ENCODE results near the gene HSPB6. TPM values are rescaled to one million over a fixed set of nuclear protein-coding genes. Genes with fewer than 3 reads are reported as not detected.

The HSPB6 gene
- total RNA-seq: 20.1 and 22.5 TPM in 2 replicates

GRCh38 chr19:35756377-35757230 is at the start of gene HSPB6:
TSS of gene HSPB6 (minus strand) at chr19:35757029. CDS start at chr19:35757008, 21 bp downstream.

DNA sequence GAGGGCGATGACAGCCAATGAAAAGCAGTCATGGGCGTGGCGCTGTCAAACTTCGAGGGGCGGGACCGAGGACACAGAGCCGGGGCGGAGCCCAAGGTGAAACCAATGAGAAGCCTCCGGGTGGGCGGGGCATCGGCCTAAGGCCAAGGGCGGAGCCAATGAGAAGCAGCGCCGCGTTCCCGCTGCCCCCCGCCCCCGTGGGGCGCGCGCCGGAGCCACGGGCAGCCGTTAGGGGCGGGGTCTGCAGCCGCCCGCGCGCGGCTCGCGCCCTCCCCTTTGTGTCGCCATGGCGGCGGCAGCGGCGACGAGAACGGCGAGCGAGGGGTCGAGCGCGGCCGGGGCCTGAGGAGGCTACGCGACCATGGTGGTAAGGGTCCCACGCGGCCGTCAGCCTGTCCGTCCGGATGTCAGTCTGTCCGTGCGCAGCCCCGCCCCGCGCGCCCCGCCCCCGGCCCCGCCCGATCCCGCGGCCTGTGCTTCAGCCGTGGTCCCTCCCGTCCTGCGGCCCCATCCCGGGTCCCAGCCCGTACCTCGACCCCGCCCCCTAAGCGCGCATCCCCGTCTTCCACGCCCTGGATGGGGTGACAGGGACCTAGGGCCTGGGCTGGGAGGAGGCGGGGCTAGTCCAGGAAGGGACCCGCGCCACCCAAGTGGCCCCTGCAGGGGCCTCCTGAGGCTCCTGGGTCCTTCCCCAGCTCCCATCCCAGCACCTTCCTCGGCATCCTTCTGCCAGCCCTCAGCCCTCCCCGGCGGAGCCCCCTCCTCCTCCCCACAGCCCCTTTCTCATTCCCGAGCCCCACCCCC is 18.7 kb upstream of the HSPB6 start, which contains the start of gene ARHGAP33:
Gene ARHGAP33 (plus strand): TSS at position 267 of the 804 bp plus-strand sequence. CDS start 95 bp downstream, at position 362.

DNA sequence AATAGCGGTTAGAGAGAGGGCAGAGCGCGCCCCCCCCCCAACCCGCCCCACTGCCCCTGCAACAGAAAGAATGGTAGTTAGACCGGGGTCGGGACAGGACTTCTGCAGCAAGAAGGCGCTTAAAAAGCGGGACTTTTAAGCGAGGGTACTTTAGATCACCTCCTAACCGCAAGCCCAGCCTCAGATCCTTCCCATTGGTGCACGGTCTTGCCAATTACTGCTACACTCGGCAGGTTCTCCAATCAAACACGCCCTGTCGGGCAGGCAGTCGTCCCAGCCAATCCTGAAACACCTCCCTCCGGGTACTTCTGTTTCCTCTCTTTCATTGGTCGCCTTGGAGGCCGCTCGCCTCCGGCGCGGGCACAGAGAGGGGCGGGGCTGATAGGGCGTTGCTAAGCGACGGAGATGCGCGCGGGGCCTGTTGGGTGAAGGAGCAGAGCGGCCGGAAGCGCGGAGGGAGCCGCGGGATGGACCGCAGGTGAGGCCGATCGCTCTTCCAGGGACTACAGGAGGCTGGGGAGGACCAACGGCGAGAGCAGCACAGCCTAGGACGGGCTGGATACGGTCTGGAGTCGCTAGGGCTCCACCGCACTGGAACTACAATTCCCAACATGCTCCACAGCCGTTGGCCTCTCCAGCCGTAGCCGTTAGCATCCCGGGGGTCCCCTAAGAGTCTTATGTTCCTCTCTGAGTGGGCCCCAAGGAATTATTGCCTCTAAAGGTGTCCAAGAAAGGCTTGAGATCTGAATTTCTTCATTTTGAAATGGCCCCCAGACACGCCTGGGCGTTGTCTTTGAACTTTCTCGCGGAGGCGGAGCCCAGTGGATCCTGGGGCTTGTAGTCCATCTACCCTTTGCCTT is 1.1 kb upstream of the HSPB6 start, which contains the start of gene PROSER3:
Gene PROSER3 (plus strand): TSS at position 428 of the 860 bp plus-strand sequence. CDS start 40 bp downstream, at position 468.

DNA sequence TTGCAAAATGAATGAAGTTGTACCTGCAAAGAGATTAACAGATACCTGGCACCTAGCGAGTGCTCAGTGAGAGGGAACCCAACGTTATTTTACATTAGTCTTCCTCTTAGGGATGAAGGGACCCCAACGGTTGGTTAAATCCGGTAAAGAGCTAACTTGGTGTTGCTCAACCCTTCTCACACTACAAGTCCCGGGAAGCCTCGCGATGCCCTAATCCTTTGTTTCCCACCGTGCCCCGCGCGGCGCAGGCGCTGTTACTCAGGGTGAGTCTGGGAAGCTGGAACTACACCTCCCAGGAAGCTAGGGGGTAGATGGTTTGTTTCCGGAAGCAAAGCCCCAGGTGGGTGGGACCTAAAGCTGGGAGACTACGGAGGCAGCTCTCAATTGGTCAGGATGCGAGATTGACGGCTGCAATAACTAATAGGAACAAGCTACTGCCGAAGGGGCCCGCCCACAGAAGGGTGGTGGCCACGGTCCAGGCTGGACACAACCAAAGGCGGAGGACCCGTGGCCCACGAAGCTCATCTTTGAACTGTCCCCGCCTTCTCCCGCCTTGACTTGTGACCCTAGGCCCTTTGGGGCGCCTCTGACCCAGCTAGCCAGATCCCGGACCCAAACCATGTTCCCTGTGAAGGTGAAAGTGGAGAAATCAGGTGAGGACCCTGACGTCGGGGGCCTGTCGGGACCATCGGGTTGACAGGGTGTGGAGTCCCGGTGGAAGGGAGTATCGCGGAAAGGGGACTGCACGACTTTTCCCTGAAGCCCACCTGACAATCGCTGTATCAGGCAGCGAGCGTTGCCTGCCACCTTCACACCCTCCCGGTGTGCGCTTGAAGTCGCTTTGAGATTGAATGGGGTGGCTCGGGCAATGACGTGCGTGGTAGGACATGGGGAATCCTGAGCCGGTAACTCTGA is 8.5 kb downstream of the HSPB6 start, which contains the start of gene LIN37:
Gene LIN37 (plus strand): TSS at position 471 of the 915 bp plus-strand sequence. CDS start 149 bp downstream, at position 620.

DNA sequence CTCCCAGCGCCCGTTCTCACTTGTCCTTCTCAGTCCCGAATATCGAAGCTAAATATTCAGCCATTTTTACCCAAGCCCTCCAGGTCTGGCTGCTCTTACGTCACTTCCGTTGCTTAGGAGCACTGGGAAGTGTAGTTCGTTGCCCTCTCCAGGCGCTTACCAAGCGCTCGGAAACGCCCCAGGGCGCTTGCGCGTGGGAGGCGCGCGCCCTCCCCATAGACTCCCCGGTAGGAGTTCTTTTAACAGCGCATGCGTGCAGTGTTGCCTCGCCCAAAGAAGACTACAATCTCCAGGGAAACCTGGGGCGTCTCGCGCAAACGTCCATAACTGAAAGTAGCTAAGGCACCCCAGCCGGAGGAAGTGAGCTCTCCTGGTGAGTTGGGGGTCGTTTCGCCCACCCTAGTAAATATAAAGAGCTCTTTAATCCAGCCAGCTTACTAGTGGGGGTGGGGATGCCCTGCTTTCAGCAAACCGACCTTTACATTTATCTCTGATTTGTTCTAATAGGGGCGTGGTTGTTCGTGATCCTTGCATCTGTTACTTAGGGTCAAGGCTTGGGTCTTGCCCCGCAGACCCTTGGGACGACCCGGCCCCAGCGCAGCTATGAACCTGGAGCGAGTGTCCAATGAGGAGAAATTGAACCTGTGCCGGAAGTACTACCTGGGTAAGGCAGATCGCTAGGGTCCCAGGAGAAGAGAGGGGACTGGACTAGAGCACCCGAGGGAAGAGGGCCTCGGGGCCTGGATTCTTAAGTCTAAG is 11.3 kb downstream of the HSPB6 start, which contains the start of the genes PSENEN and U2AF1L4:
Gene PSENEN (plus strand): TSS at position 324 of the 759 bp plus-strand sequence. CDS start 280 bp downstream, at position 604.
Gene U2AF1L4 (minus strand): TSS at position 91 of the 759 bp plus-strand sequence. CDS start 27 bp downstream, at position 64.

GRCh38 chr19:35742121-35742724 is 14.6 kb downstream of the HSPB6 start, which contains the start of gene IGFLR1:
TSS of gene IGFLR1 (minus strand) at chr19:35742452. CDS start at chr19:35741180, 1,272 bp downstream.

DNA sequence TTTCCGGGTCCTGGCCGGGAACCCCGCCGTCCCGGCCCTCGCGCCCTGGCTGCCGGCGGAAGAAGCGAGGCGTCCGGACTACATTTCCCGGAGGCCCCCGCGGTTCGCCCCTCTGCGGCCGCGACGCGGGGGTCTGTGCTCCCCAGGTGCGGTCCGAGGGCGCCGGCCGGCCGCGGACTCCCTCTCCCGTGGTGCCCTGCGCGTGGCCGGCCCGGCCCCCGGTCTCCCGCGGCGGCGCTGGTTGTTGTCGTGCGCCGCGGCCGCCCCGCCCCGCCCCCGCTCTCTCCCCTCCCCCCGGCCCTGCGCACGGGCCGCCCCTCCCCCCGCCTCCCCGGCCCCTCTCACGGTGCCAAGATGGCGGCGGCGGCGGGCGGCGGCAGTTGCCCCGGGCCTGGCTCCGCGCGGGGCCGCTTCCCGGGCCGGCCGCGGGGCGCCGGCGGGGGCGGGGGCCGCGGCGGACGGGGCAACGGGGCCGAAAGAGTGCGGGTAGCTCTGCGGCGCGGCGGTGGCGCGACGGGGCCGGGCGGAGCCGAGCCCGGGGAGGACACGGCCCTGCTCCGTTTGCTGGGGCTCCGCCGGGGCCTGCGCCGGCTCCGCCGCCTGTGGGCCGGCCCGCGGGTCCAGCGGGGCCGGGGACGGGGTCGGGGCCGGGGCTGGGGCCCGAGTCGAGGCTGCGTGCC is 39.0 kb downstream of the HSPB6 start, which contains the start of gene KMT2B:
Gene KMT2B (plus strand): TSS at position 339 of the 680 bp plus-strand sequence. CDS start 16 bp downstream, at position 355.

Other genes starting within 250 kb of the HSPB6 start
- gene DMKN, start 243.4 kb downstream of the HSPB6 start, total RNA-seq: 11.3 and 13.5 TPM in 2 replicates
- gene SBSN, start 228.7 kb downstream of the HSPB6 start, total RNA-seq: 0.15 TPM in 1 of 2 replicates, not detected in the other
- not detected in 2 replicates for gene GAPDHS, start 223.6 kb downstream of the HSPB6 start, total RNA-seq
- gene TMEM147, start 211.4 kb downstream of the HSPB6 start, total RNA-seq: 102 and 106 TPM in 2 replicates
- gene ATP4A, start 193.4 kb downstream of the HSPB6 start, total RNA-seq: not detected in 2 replicates
- not detected in 2 replicates for gene PMIS2, start 170.9 kb downstream of the HSPB6 start, total RNA-seq
- 13.7 and 17.0 TPM in 2 replicates for gene HAUS5, start 144.3 kb downstream of the HSPB6 start, total RNA-seq
- gene RBM42, start 128.0 kb downstream of the HSPB6 start, total RNA-seq: 99.4 and 108 TPM in 2 replicates
- 0.89 and 1.5 TPM in 2 replicates for gene ETV2, start 115.3 kb downstream of the HSPB6 start, total RNA-seq
- gene COX6B1, start 108.7 kb downstream of the HSPB6 start, total RNA-seq: 752 and 847 TPM in 2 replicates
- gene UPK1A, start 90.5 kb downstream of the HSPB6 start, total RNA-seq: not detected in 2 replicates
- gene ZBTB32, start 52.5 kb downstream of the HSPB6 start, total RNA-seq: not detected in 2 replicates
- 9.2 and 12.0 TPM in 2 replicates for gene KMT2B, start 39.0 kb downstream of the HSPB6 start, total RNA-seq
- gene IGFLR1, start 14.6 kb downstream of the HSPB6 start, total RNA-seq: 19.0 and 26.1 TPM in 2 replicates
- gene U2AF1L4, start 11.6 kb downstream of the HSPB6 start, total RNA-seq: 7.3 and 15.8 TPM in 2 replicates
- gene PSENEN, start 11.4 kb downstream of the HSPB6 start, total RNA-seq: 45.3 and 47.9 TPM in 2 replicates
- gene LIN37, start 8.5 kb downstream of the HSPB6 start, total RNA-seq: 15.3 TPM in 2 replicates
- 8.1 and 8.5 TPM in 2 replicates for gene PROSER3, start 1.1 kb upstream of the HSPB6 start, total RNA-seq
- gene ARHGAP33, start 18.5 kb upstream of the HSPB6 start, total RNA-seq: 6.5 and 14.1 TPM in 2 replicates
- not detected in 2 replicates for gene PRODH2, start 55.8 kb upstream of the HSPB6 start, total RNA-seq
- gene NPHS1, start 95.5 kb upstream of the HSPB6 start, total RNA-seq: not detected in 2 replicates
- under 0.01 TPM in 2 replicates for gene KIRREL2, start 99.9 kb upstream of the HSPB6 start, total RNA-seq
- 2.4 and 5.9 TPM in 2 replicates for gene APLP1, start 111.5 kb upstream of the HSPB6 start, total RNA-seq
- 3.0 and 3.4 TPM in 2 replicates for gene NFKBID, start 143.5 kb upstream of the HSPB6 start, total RNA-seq
- gene HCST, start 145.5 kb upstream of the HSPB6 start, total RNA-seq: not detected in 2 replicates
- not detected in 2 replicates for gene TYROBP, start 151.3 kb upstream of the HSPB6 start, total RNA-seq
- 3.9 and 6.1 TPM in 2 replicates for gene LRFN3, start 179.3 kb upstream of the HSPB6 start, total RNA-seq
- gene SDHAF1, start 238.2 kb upstream of the HSPB6 start, total RNA-seq: 20.0 and 20.5 TPM in 2 replicates

All from bronchus fibroblast of lung (primary cell).